Measurements from ENCODE around the gene PLEKHN1.

DNA sequence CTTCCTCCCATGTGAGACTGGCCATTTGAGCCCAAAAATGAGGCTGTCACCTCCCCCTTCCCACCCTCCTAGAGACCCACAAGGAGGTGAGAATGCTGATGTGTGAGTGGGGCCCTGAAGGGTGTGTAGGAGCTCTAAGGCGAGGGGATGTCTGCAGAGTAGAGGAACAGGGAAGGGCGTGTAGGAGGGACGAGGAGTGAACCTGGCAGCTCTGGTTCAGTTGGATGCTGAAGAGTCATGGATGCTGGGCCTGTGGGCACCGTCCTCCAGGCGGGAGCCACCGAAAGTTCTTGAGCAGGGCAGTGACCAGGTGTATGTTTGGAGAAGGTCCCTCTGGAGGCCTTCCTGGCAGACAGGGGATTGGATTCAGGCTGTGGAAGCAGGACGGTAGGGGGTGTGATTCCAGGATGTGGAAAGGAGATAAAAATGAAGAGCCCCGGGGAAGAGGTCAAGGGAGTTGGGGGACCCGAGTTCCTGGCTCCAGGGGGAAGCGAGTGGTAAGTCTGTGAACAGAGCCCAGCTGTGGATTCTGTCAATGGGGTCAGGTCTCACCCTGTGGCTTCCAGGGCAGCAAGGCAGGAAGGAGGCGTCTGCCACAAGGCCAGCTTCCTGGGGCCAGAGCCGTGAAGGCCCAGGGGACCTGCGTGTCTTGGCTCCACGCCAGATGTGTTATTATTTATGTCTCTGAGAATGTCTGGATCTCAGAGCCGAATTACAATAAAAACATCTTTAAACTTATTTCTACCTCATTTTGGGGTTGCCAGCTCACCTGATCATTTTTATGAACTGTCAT lies 34.7 kb upstream of the PLEKHN1 start:
- TF ChIP-seq, protein P1, sequence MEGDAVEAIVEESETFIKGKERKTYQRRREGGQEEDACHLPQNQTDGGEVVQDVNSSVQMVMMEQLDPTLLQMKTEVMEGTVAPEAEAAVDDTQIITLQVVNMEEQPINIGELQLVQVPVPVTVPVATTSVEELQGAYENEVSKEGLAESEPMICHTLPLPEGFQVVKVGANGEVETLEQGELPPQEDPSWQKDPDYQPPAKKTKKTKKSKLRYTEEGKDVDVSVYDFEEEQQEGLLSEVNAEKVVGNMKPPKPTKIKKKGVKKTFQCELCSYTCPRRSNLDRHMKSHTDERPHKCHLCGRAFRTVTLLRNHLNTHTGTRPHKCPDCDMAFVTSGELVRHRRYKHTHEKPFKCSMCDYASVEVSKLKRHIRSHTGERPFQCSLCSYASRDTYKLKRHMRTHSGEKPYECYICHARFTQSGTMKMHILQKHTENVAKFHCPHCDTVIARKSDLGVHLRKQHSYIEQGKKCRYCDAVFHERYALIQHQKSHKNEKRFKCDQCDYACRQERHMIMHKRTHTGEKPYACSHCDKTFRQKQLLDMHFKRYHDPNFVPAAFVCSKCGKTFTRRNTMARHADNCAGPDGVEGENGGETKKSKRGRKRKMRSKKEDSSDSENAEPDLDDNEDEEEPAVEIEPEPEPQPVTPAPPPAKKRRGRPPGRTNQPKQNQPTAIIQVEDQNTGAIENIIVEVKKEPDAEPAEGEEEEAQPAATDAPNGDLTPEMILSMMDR (conservative IDR thresholded peaks at IDR 0.05): no peak
- TF ChIP-seq EZH2 (IDR thresholded peaks at IDR 0.05; ENCODE audit: low read depth): no peak
